Adrenal gland (tissue), 5 donors: ENCODE measurements around the gene FRRS1L.

Experiments used
- POLR2A ChIP-seq, 2 donors: fragments of 450-650 bp; IDR thresholded peaks; one replicate each; pipeline ENCODE4 v1.6.1; 2017; ENCODE audit warnings: antibody characterized with exemption in 2 of 2, mild to moderate bottlenecking in 2 of 2, moderate library complexity in 1 of 2
- TF ChIP-seq, protein P1 (sequence below), 6 experiments: fragments of 450-650 bp in 4 of 6; fragments of 200-600 bp in 2 of 6; sonication (generic) in 1 of 6; IDR thresholded peaks; 1 replicate in 5 of 6; 2 replicates in 1 of 6; pipeline versions ENCODE4 v1.5.1 to v1.8.0; 2016 to 2021; ENCODE audit warnings: antibody characterized with exemption in 6 of 6, mild to moderate bottlenecking in 2 of 6, moderate library complexity in 1 of 6
- donor health status: DM: no; HTN: no; CAD: no.

DNA sequence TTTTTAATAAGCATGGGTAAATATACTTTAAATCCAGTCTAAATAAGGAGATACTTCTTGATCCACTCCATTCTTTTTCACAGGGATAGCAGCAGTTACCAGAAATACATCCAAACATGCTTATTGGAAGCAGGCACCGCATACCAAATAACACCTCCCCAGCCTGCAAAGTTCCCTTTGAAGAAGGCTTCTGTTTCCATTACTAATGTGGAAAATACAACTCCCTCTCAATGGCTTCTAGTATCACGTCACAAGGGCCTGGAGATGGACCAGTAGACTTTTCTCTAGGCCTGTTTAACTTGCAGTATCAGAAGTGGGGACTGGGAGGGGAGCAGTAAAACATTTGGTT is 68.1 kb downstream of the FRRS1L start:
- TF ChIP-seq, protein P1, sequence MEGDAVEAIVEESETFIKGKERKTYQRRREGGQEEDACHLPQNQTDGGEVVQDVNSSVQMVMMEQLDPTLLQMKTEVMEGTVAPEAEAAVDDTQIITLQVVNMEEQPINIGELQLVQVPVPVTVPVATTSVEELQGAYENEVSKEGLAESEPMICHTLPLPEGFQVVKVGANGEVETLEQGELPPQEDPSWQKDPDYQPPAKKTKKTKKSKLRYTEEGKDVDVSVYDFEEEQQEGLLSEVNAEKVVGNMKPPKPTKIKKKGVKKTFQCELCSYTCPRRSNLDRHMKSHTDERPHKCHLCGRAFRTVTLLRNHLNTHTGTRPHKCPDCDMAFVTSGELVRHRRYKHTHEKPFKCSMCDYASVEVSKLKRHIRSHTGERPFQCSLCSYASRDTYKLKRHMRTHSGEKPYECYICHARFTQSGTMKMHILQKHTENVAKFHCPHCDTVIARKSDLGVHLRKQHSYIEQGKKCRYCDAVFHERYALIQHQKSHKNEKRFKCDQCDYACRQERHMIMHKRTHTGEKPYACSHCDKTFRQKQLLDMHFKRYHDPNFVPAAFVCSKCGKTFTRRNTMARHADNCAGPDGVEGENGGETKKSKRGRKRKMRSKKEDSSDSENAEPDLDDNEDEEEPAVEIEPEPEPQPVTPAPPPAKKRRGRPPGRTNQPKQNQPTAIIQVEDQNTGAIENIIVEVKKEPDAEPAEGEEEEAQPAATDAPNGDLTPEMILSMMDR (IDR thresholded peaks at IDR 0.05), result no peak
- TF ChIP-seq POLR2A (IDR thresholded peaks at IDR 0.05), result no peak
